ENCODE results near the gene JMJD1C. TPM values are rescaled to one million over a fixed set of nuclear protein-coding genes. Genes with fewer than 3 reads are reported as not detected.

JMJD1C gene
- polyA plus RNA-seq, 2 of the 4 experiments (the other 2 are of a cell fraction) = 15.9 to 47.2 TPM

DNA sequence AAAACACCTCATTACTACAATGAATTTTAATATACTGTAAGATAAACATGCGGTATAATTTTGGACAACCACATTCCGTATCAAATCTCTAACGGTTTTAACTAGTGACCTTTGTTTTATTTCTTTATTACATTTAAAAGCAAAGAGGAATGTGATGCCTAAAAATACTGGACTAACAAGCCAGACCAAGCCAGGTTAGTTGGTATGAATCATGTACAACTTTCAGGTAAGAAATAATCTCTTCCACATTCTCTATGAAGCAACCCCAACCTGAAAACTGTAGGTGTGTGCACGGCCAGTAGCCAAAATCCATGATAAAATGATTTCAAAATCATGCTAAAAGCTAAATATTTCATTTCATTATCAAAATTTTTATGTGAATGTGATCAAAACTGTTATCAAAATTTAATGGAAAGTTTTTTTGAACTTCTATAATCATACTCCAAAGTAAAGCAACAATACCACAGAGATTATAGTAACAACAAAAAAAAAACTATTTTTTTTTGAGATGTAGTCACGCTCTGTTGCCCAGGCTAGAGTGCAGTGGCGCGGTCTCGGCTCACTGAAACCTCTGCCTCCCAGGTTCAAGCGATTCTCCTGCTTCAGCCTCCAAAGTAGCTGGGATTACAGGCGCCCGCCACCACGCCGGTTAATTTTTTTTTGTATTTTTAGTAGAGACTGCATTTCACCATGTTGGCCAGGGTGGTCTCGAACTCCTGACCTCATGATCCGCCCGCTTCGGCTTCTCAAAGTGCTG lies 205.5 kb downstream of the JMJD1C start:
- no peak for ATAC-seq
- CTCF ChIA-PET = interaction anchor here (1.2 kb wide), 1 partner anchor 44 kb away, joined by 3 read pairs; no protein-coding TSS in a partner anchor
- peaks cover 59% of the 10 kb centered on the region for H3K4me1 ChIP-seq

DNA sequence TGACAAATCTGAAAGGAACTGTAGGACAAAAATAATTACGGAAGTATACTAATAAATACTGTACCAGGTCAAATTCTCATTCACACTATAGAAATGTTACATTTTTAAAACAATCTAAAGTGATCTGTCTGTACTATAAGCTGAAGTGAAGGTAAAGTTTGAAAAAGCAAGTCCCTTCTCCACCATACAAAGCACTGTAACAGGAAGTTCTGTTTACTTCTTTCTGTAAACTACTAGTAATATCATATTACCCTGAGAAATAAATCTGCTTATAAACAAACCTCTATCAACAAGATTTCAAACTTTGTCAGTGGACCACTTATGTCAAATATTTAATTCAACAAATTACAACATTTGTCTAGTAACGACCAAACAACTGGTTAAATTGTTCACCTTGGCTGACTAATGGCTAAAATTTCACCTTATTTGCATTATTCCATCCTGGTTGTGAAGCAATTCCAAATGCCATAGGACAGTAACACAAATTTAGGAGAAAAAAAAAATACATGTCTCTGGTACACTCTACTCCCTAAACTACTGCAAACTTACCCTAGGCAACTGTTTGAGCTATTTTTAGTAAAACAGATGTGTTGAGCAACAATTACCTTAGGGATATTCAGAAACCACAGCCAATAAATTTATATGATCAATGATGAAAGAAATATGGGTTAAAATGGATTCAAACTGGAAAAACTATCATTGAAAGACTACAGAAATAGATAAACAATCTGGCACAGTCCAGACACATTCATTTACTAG lies 206.7 kb downstream of the JMJD1C start:
- TF ChIP-seq CHD4 (IDR thresholded peaks at IDR 0.05; ENCODE audit: borderline replicate concordance) = no peak
- no peak for TF ChIP-seq NFE2L2 (conservative IDR thresholded peaks at IDR 0.05; ENCODE audit: low read length)
- TF ChIP-seq EHF (CRISPR knock-in tag; IDR thresholded peaks at IDR 0.05) = no peak
- no peak for TF ChIP-seq RARB (CRISPR knock-in tag; IDR thresholded peaks at IDR 0.05)
- TF ChIP-seq, protein P1, sequence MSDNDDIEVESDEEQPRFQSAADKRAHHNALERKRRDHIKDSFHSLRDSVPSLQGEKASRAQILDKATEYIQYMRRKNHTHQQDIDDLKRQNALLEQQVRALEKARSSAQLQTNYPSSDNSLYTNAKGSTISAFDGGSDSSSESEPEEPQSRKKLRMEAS (IDR thresholded peaks at IDR 0.05) = no peak
- TF ChIP-seq KDM5A (IDR thresholded peaks at IDR 0.05) = no peak
- TF ChIP-seq EHMT2 (IDR thresholded peaks at IDR 0.05; ENCODE audit: low read depth) = no peak
- TF ChIP-seq TP53 (CRISPR knock-in tag; IDR thresholded peaks at IDR 0.05) = no peak
- no peak for TF ChIP-seq POLR2A (IDR thresholded peaks at IDR 0.05; ENCODE audit: low read length)
- no peak for TF ChIP-seq CHD2 (IDR thresholded peaks at IDR 0.05; ENCODE audit: low read length, partially characterized antibody)
- TF ChIP-seq ZSCAN20 (CRISPR knock-in tag; IDR thresholded peaks at IDR 0.05) = no peak
- TF ChIP-seq CBX8 (IDR thresholded peaks at IDR 0.05) = no peak
- no peak for TF ChIP-seq CBX2 (IDR thresholded peaks at IDR 0.05; ENCODE audit: borderline replicate concordance, low read depth)
- TF ChIP-seq JUN (IDR thresholded peaks at IDR 0.05) = no peak
- TF ChIP-seq, protein P2, sequence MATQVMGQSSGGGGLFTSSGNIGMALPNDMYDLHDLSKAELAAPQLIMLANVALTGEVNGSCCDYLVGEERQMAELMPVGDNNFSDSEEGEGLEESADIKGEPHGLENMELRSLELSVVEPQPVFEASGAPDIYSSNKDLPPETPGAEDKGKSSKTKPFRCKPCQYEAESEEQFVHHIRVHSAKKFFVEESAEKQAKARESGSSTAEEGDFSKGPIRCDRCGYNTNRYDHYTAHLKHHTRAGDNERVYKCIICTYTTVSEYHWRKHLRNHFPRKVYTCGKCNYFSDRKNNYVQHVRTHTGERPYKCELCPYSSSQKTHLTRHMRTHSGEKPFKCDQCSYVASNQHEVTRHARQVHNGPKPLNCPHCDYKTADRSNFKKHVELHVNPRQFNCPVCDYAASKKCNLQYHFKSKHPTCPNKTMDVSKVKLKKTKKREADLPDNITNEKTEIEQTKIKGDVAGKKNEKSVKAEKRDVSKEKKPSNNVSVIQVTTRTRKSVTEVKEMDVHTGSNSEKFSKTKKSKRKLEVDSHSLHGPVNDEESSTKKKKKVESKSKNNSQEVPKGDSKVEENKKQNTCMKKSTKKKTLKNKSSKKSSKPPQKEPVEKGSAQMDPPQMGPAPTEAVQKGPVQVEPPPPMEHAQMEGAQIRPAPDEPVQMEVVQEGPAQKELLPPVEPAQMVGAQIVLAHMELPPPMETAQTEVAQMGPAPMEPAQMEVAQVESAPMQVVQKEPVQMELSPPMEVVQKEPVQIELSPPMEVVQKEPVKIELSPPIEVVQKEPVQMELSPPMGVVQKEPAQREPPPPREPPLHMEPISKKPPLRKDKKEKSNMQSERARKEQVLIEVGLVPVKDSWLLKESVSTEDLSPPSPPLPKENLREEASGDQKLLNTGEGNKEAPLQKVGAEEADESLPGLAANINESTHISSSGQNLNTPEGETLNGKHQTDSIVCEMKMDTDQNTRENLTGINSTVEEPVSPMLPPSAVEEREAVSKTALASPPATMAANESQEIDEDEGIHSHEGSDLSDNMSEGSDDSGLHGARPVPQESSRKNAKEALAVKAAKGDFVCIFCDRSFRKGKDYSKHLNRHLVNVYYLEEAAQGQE (IDR thresholded peaks at IDR 0.05) = no peak
- TF ChIP-seq FOSB (CRISPR knock-in tag; IDR thresholded peaks at IDR 0.05) = no peak
- TF ChIP-seq, protein P3, sequence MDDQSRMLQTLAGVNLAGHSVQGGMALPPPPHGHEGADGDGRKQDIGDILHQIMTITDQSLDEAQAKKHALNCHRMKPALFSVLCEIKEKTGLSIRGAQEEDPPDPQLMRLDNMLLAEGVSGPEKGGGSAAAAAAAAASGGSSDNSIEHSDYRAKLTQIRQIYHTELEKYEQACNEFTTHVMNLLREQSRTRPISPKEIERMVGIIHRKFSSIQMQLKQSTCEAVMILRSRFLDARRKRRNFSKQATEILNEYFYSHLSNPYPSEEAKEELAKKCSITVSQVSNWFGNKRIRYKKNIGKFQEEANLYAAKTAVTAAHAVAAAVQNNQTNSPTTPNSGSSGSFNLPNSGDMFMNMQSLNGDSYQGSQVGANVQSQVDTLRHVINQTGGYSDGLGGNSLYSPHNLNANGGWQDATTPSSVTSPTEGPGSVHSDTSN (IDR thresholded peaks at IDR 0.05) = no peak
- Histone ChIP-seq H3K4me2 (0 out of 3 replicates have a peak overlapping the region, but pooled peaks have one; percentile 2), H3K9me3 (no peaks in the 10 kb centered on the region), H3K4me3 (no peak overlapping the region), H3K4me1 (peaks cover 52% of the 10 kb centered on the region), H3K27ac (no peak overlapping the region)
- POLR2A ChIA-PET = no interaction called here
- CTCF ChIA-PET = interaction anchor here (0.9 to 2.5 kb wide), 3 partner anchors 10 to 461 kb away, joined by 3 to 16 read pairs (median 3); no protein-coding TSS in a partner anchor
- WGBS (ENCODE audit: missing lambda C conversion rate) = 85% methylated on average over 2 of the region's 2 CpGs
- DNase-seq (ENCODE audit: low read depth in 1 of 2, low spot score in 1 of 2) (no peak), FAIRE-seq (no peak), ATAC-seq (no peak)

More for the DNA sequence above, 205.5 kb downstream of the JMJD1C start:
- WGBS (ENCODE audit: missing lambda C conversion rate) = 94% methylated on average over 17 of the region's 17 CpGs
- no peak overlapping the region for H3K27ac ChIP-seq
- no peak for DNase-seq (ENCODE audit: low read depth in 1 of 2, low spot score in 1 of 2)
- no peak overlapping the region for H3K4me2 ChIP-seq
- POLR2A ChIA-PET = no interaction called here
- H3K9me3 ChIP-seq = no peaks in the 10 kb centered on the region
- no peak overlapping the region for H3K4me3 ChIP-seq
- no peak for TF ChIP-seq FOSB (CRISPR knock-in tag; IDR thresholded peaks at IDR 0.05)
- TF ChIP-seq NPAS2 (CRISPR knock-in tag; IDR thresholded peaks at IDR 0.05; ENCODE audit: borderline replicate concordance) = no peak
- TF ChIP-seq RARB (CRISPR knock-in tag; IDR thresholded peaks at IDR 0.05) = no peak
- TF ChIP-seq GATA3 (IDR thresholded peaks at IDR 0.05; ENCODE audit: borderline replicate concordance) = no peak
- no peak for TF ChIP-seq EHMT2 (IDR thresholded peaks at IDR 0.05; ENCODE audit: low read depth)
- TF ChIP-seq, protein P4, sequence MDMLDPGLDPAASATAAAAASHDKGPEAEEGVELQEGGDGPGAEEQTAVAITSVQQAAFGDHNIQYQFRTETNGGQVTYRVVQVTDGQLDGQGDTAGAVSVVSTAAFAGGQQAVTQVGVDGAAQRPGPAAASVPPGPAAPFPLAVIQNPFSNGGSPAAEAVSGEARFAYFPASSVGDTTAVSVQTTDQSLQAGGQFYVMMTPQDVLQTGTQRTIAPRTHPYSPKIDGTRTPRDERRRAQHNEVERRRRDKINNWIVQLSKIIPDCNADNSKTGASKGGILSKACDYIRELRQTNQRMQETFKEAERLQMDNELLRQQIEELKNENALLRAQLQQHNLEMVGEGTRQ (IDR thresholded peaks at IDR 0.05) = no peak
- no peak for FAIRE-seq
